ENCODE results near the gene UVRAG. TPM values are rescaled to one million over a fixed set of nuclear protein-coding genes. Genes with fewer than 3 reads are reported as not detected.
A peak's percentile ranks its signal among the peaks of the same experiment; 100 is the strongest.

Gene UVRAG
- total and polyA plus RNA-seq, 4 donors = 8.7 to 53.2 (median 18.3) TPM

GRCh38 chr11:76152086-76152681 lies 337.2 kb downstream of the UVRAG start:
- Histone ChIP-seq H3K4me3 (no peak overlapping the region), H3K9ac (ENCODE audit: insufficient read depth in 1 of 2, low read length in 2 of 2) (peak overlapping the region in 1 of 2 donors; percentile 24), H3K36me3 (ENCODE audit: control insufficient read depth in 4 of 4, insufficient read depth in 4 of 4, low read length in 4 of 4) (no peaks in the 10 kb centered on the region), H3K27me3 (ENCODE audit: control insufficient read depth in 3 of 3, insufficient read depth in 3 of 3, low read length in 2 of 3) (no peaks in the 10 kb centered on the region), H3K27ac (ENCODE audit: low read depth in 1 of 2, low read length in 1 of 2) (no peak overlapping the region), H3K4me1 (ENCODE audit: control insufficient read depth in 5 of 5, insufficient read depth in 5 of 5, low read length in 5 of 5) (peaks cover 0 to 39% (median 0%) of the 10 kb centered on the region in 5 donors), H3K9me3 (ENCODE audit: control insufficient read depth in 4 of 4, insufficient read depth in 3 of 4, low read length in 3 of 4) (no peaks in the 10 kb centered on the region)
- peak; percentile 83 to 87 (median 83) for DNase-seq
- peak; percentile 98 for TF ChIP-seq CTCF (IDR thresholded peaks at IDR 0.05; ENCODE audit: control extremely low read depth, extremely low read depth)
- peak; percentile 96 for ATAC-seq (ENCODE audit: insufficient read depth, low FRiP score)
- WGBS, 2 donors = 11 to 16% methylated on average over 30 of the region's 30 CpGs

DNA sequence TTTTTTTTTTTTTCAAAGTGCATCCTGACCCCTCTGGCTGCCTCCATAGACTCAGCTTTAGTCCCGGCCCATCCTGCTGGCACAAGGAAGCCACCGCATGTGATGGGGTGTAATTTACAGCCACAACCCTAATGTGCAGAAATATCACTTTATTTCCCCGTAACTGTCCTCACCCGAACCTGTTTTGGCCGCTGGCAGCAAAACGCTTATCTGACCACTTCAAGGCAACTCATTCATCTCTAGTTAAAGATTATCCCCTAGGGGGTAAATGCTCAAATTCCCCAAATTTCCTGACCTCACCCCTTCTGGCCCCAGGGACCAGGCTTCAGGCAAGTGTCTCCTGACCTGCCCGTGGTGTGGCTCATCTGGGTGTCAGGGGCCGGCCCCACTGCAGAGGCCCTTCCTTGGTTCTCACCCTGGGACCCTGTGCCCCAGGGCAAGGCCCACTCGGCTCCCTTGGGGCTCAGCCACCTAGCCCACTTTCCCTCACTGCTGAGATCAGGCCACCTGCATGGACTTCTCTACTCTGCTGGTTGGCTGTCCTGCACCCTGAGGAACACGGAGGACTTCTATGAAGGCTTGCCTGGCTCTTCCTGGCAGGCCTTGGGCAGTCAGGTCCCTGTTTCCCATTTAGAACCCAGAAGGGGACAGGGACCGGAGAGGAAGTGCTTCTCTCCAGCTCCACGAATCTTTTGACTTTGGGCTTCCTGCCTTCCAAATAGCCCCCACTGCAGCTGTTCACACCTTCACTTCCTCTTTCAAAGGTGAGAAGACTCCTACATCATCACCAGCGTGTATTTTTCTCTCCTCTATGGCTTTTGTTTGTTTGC lies 337.9 kb downstream of the UVRAG start:
- Histone ChIP-seq H3K4me3 (no peak overlapping the region), H3K27me3 (ENCODE audit: control insufficient read depth in 3 of 3, insufficient read depth in 3 of 3, low read length in 2 of 3) (no peaks in the 10 kb centered on the region), H3K9ac (ENCODE audit: insufficient read depth in 1 of 2, low read length in 2 of 2) (no peak overlapping the region), H3K9me3 (ENCODE audit: control insufficient read depth in 4 of 4, insufficient read depth in 3 of 4, low read length in 3 of 4) (no peaks in the 10 kb centered on the region), H3K27ac (ENCODE audit: low read depth in 1 of 2, low read length in 1 of 2) (no peak overlapping the region), H3K4me1 (ENCODE audit: control insufficient read depth in 5 of 5, insufficient read depth in 5 of 5, low read length in 5 of 5) (peaks cover 0 to 42% (median 0%) of the 10 kb centered on the region in 5 donors), H3K36me3 (ENCODE audit: control insufficient read depth in 4 of 4, insufficient read depth in 4 of 4, low read length in 4 of 4) (no peaks in the 10 kb centered on the region)
- TF ChIP-seq CTCF (IDR thresholded peaks at IDR 0.05; ENCODE audit: control extremely low read depth, extremely low read depth) = no peak
- DNase-seq = no peak
- 55 to 59% methylated on average over 13 of the region's 13 CpGs for WGBS, 2 donors
- no peak for ATAC-seq (ENCODE audit: insufficient read depth, low FRiP score)

GRCh38 chr11:76153571-76153923 lies 338.5 kb downstream of the UVRAG start:
- DNase-seq (peak in 2 of 3 donors; percentile 28 to 52), ATAC-seq (ENCODE audit: insufficient read depth, low FRiP score) (no peak)
- Histone ChIP-seq H3K4me3 (no peak overlapping the region), H3K9ac (ENCODE audit: insufficient read depth in 1 of 2, low read length in 2 of 2) (peak overlapping the region in 1 of 2 donors; percentile 19), H3K9me3 (ENCODE audit: control insufficient read depth in 4 of 4, insufficient read depth in 3 of 4, low read length in 3 of 4) (no peaks in the 10 kb centered on the region), H3K36me3 (ENCODE audit: control insufficient read depth in 4 of 4, insufficient read depth in 4 of 4, low read length in 4 of 4) (no peaks in the 10 kb centered on the region), H3K27ac (ENCODE audit: low read depth in 1 of 2, low read length in 1 of 2) (no peak overlapping the region), H3K4me1 (ENCODE audit: control insufficient read depth in 5 of 5, insufficient read depth in 5 of 5, low read length in 5 of 5) (peaks cover 0 to 39% (median 0%) of the 10 kb centered on the region in 5 donors), H3K27me3 (ENCODE audit: control insufficient read depth in 3 of 3, insufficient read depth in 3 of 3, low read length in 2 of 3) (no peaks in the 10 kb centered on the region)
- 87 to 91% methylated on average over 6 of the region's 6 CpGs for WGBS, 2 donors
- TF ChIP-seq CTCF (IDR thresholded peaks at IDR 0.05; ENCODE audit: control extremely low read depth, extremely low read depth) = no peak

All from lung (tissue), 12 donors.